ENCODE data around the gene CASP10. TPM values are rescaled to one million over a fixed set of nuclear protein-coding genes. Genes with fewer than 3 reads are reported as not detected.

The CASP10 gene
- total and polyA plus RNA-seq, 2 donors, result 7.7 to 12.2 TPM

DNA sequence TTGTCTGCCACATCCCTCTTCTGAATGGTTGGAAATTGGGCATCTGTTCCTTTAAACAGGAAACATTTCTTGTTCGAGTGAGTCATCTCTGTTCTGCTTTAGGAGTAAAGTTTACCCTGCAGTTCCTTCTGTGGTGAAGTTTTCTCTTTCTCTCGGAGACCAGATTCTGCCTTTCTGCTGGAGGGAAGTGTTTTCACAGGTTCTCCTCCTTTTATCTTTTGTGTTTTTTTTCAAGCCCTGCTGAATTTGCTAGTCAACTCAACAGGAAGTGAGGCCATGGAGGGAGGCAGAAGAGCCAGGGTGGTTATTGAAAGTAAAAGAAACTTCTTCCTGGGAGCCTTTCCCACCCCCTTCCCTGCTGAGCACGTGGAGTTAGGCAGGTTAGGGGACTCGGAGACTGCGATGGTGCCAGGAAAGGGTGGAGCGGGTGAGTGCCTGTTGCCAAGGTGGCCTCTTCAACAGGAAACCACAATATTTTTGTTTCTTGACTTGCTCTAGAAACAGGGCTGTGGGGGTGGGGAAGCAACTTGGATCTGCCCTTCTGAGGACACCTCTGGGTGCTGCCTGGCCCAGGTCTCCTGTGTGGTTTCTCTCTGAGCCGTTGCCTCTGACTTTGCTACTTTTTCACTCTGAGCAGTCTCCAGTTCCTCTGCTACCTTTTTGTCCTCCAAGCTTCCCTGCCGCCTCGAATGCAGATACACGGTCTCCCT is 75.2 kb downstream of the CASP10 start:
- peak; percentile 81 to 98 (median 93) for DNase-seq (ENCODE audit: low read depth in 6 of 9, low spot score in 9 of 9)
- peak overlapping the region; percentile 53 to 58 for H3K4me3 ChIP-seq (ENCODE audit: low read length in 2 of 2)
- H3K27me3 ChIP-seq (ENCODE audit: control insufficient read depth in 2 of 2, insufficient read depth in 1 of 2, low read length in 1 of 2), result no peaks in the 10 kb centered on the region
- peak overlapping the region; percentile 98 to 99 for H3K27ac ChIP-seq (ENCODE audit: low read depth in 1 of 2, low read length in 1 of 2)
- WGBS, result under 1% methylated on average over 10 of the region's 10 CpGs
- peaks cover 58 to 83% of the 10 kb centered on the region in 2 donors for H3K4me1 ChIP-seq (ENCODE audit: control insufficient read depth in 2 of 2, insufficient read depth in 2 of 2, low read length in 2 of 2)
- no peaks in the 10 kb centered on the region for H3K36me3 ChIP-seq (ENCODE audit: control insufficient read depth in 2 of 2, insufficient read depth in 2 of 2, low read length in 1 of 2)
- peaks cover 0 to 2% of the 10 kb centered on the region in 2 donors for H3K9me3 ChIP-seq (ENCODE audit: control insufficient read depth in 2 of 2, insufficient read depth in 1 of 2, low read length in 1 of 2)

GRCh38 chr2:201258666-201259615 is 76.0 kb downstream of the CASP10 start:
- Histone ChIP-seq H3K36me3 (ENCODE audit: control insufficient read depth in 2 of 2, insufficient read depth in 2 of 2, low read length in 1 of 2) (no peaks in the 10 kb centered on the region), H3K4me3 (ENCODE audit: low read length in 2 of 2) (peak overlapping the region; percentile 53 to 58), H3K27ac (ENCODE audit: low read depth in 1 of 2, low read length in 1 of 2) (peak overlapping the region; percentile 98 to 99), H3K4me1 (ENCODE audit: control insufficient read depth in 2 of 2, insufficient read depth in 2 of 2, low read length in 2 of 2) (peaks cover 54 to 75% of the 10 kb centered on the region in 2 donors), H3K27me3 (ENCODE audit: control insufficient read depth in 2 of 2, insufficient read depth in 1 of 2, low read length in 1 of 2) (no peaks in the 10 kb centered on the region), H3K9me3 (ENCODE audit: control insufficient read depth in 2 of 2, insufficient read depth in 1 of 2, low read length in 1 of 2) (no peaks in the 10 kb centered on the region)
- WGBS, result 30% methylated on average over 15 of the region's 15 CpGs
- no peak for DNase-seq (ENCODE audit: low read depth in 6 of 9, low spot score in 9 of 9)

DNA sequence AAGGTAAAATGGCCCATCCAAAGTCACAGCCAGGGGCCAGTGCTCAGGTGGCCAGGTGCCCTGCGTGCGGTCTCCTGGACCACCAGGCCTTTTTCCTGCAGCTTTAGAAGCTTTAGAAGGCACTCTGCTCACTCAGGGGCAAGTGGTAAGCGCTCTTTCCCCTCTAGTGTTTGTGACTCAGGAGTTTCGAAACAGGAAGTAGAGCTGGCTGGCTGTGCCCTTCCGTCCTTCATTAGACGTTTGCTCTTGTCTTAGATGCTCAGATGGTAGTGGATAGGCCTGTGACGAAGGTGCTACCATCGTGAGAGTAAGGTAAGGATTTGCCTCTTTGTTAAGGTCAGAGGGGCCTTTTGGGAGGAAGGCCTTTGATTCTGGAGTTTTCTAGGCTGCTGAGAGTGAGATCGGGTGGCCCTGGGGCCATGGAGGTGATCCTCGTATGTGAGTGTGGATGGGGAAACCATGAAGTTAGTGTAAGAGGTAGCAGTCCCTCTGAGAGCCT is 77.4 kb downstream of the CASP10 start, which contains the start of gene CASP8:
Gene CASP8, plus strand, starts transcription at position 235 of the 499 bp plus-strand sequence. CDS start 5,951 bp downstream, outside the sequence.
- peaks cover 46 to 71% of the 10 kb centered on the region in 2 donors for H3K4me1 ChIP-seq (ENCODE audit: control insufficient read depth in 2 of 2, insufficient read depth in 2 of 2, low read length in 2 of 2)
- peak within 1 kb of the TSS; percentile 58 to 66 for H3K4me3 ChIP-seq (ENCODE audit: low read length in 2 of 2)
- peak within 1 kb of the TSS; percentile 85 to 98 for H3K27ac ChIP-seq (ENCODE audit: low read depth in 1 of 2, low read length in 1 of 2)
- WGBS, result 7% methylated on average over 10 of the region's 10 CpGs
- H3K36me3 ChIP-seq (ENCODE audit: control insufficient read depth in 2 of 2, insufficient read depth in 2 of 2, low read length in 1 of 2), result peaks cover 0 to 2% of the 10 kb centered on the region in 2 donors
- DNase-seq (ENCODE audit: low read depth in 6 of 9, low spot score in 9 of 9), result peak in 5 of 9 donors; percentile 66 to 89 (median 72)
- no peaks in the 10 kb centered on the region for H3K27me3 ChIP-seq (ENCODE audit: control insufficient read depth in 2 of 2, insufficient read depth in 1 of 2, low read length in 1 of 2)
- no peaks in the 10 kb centered on the region for H3K9me3 ChIP-seq (ENCODE audit: control insufficient read depth in 2 of 2, insufficient read depth in 1 of 2, low read length in 1 of 2)

DNA sequence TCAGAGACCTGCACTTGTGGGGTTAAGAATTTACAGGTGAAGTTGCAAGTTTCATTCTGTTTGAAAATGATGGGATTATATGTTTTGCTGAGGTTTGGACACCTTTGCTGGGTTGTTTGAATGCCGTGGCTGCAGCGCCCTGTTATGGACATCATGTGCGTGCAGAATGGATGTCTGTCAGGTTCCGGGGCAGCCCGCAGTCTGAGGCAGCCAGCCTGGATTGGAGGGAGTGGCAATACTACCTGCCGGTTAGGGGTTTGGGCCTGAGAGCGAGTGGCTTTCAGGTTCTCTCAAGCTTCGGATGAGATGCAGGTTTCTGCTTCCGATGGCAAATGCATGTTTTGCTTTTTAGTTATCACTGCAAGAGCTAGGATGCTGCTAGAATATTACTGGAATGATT is 78.5 kb downstream of the CASP10 start:
- Histone ChIP-seq H3K27me3 (ENCODE audit: control insufficient read depth in 2 of 2, insufficient read depth in 1 of 2, low read length in 1 of 2) (no peaks in the 10 kb centered on the region), H3K9me3 (ENCODE audit: control insufficient read depth in 2 of 2, insufficient read depth in 1 of 2, low read length in 1 of 2) (no peaks in the 10 kb centered on the region), H3K36me3 (ENCODE audit: control insufficient read depth in 2 of 2, insufficient read depth in 2 of 2, low read length in 1 of 2) (peaks cover 0 to 8% of the 10 kb centered on the region in 2 donors), H3K4me3 (ENCODE audit: low read length in 2 of 2) (peak overlapping the region; percentile 58 to 66), H3K4me1 (ENCODE audit: control insufficient read depth in 2 of 2, insufficient read depth in 2 of 2, low read length in 2 of 2) (peaks cover 36 to 62% of the 10 kb centered on the region in 2 donors), H3K27ac (ENCODE audit: low read depth in 1 of 2, low read length in 1 of 2) (peak overlapping the region; percentile 72 to 77)
- 19% methylated on average over 9 of the region's 9 CpGs for WGBS
- no peak for DNase-seq (ENCODE audit: low read depth in 6 of 9, low spot score in 9 of 9)

DNA sequence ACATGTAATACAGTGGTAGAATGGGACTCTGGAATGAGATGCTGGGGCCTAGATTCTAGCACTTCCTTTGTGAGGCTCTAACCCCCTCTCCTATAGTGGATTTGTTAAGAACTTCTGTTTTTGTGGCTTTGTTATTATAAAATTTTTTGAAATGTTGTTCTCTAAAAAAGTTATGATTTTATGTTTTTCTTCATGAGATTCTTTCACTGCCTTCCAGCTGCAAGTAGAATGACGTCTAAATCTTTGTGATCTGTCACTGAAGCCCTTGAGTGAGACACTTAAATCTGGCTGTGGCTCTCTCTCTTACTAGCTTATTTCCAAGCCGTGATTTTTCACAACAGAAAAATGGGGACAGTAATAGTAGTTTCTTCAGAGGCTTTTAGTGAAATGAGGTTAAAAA is 79.0 kb downstream of the CASP10 start:
- Histone ChIP-seq H3K27me3 (ENCODE audit: control insufficient read depth in 2 of 2, insufficient read depth in 1 of 2, low read length in 1 of 2) (no peaks in the 10 kb centered on the region), H3K4me3 (ENCODE audit: low read length in 2 of 2) (peak overlapping the region; percentile 58 to 66), H3K4me1 (ENCODE audit: control insufficient read depth in 2 of 2, insufficient read depth in 2 of 2, low read length in 2 of 2) (peaks cover 32 to 62% of the 10 kb centered on the region in 2 donors), H3K36me3 (ENCODE audit: control insufficient read depth in 2 of 2, insufficient read depth in 2 of 2, low read length in 1 of 2) (peaks cover 4 to 13% of the 10 kb centered on the region in 2 donors), H3K9me3 (ENCODE audit: control insufficient read depth in 2 of 2, insufficient read depth in 1 of 2, low read length in 1 of 2) (no peaks in the 10 kb centered on the region), H3K27ac (ENCODE audit: low read depth in 1 of 2, low read length in 1 of 2) (peak overlapping the region; percentile 72 to 77)
- 22% methylated on average over 2 of the region's 2 CpGs for WGBS
- DNase-seq (ENCODE audit: low read depth in 6 of 9, low spot score in 9 of 9), result peak in 1 of 9 donors; percentile 67

DNA sequence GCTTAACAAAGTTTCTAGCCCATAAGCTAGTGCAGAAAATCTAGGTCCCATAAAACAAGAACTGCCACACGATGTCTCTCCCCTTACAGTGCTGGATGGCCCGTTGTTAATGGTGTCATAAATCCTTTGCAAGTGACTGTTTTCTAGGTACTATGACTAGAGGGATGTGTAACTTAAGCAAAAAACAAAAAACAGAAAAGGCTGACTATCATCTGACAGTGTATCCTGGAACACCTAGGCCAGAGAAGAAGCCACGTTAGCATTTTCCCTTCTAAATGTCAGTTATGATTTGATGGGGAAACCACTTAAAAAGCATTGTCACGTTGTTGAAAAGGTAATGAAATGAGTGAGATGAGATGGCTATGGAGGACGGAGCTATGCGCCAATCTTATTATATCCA is 79.8 kb downstream of the CASP10 start:
- peaks cover 24 to 54% of the 10 kb centered on the region in 2 donors for H3K4me1 ChIP-seq (ENCODE audit: control insufficient read depth in 2 of 2, insufficient read depth in 2 of 2, low read length in 2 of 2)
- H3K36me3 ChIP-seq (ENCODE audit: control insufficient read depth in 2 of 2, insufficient read depth in 2 of 2, low read length in 1 of 2), result peaks cover 10 to 20% of the 10 kb centered on the region in 2 donors
- no peaks in the 10 kb centered on the region for H3K27me3 ChIP-seq (ENCODE audit: control insufficient read depth in 2 of 2, insufficient read depth in 1 of 2, low read length in 1 of 2)
- DNase-seq (ENCODE audit: low read depth in 6 of 9, low spot score in 9 of 9), result peak in 1 of 9 donors; percentile 62
- peak overlapping the region; percentile 19 to 34 for H3K4me3 ChIP-seq (ENCODE audit: low read length in 2 of 2)
- peak overlapping the region in 1 of 2 donors; percentile 66 for H3K27ac ChIP-seq (ENCODE audit: low read depth in 1 of 2, low read length in 1 of 2)
- no peaks in the 10 kb centered on the region for H3K9me3 ChIP-seq (ENCODE audit: control insufficient read depth in 2 of 2, insufficient read depth in 1 of 2, low read length in 1 of 2)
- WGBS, result 27% methylated on average over 6 of the region's 6 CpGs

DNA sequence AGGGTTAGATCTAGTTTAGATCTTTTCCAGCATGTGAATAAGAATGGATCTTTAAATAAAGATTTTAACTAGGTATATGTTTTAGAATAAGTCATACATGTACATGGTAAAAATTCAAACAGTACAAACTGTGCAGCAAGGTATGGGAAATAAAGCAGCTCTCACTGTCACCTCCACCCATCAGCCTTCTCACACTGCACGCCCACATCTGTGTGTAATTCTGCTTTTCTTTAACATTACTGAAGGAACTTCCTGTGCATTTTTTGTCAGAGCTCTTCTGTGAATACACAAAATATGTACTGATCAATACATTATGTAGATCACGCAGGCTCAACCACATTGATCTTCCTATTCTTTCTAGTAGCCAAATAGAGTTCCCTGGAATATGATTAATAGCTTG is 80.8 kb downstream of the CASP10 start:
- Histone ChIP-seq H3K4me1 (ENCODE audit: control insufficient read depth in 2 of 2, insufficient read depth in 2 of 2, low read length in 2 of 2) (peaks cover 22 to 43% of the 10 kb centered on the region in 2 donors), H3K27me3 (ENCODE audit: control insufficient read depth in 2 of 2, insufficient read depth in 1 of 2, low read length in 1 of 2) (no peaks in the 10 kb centered on the region), H3K36me3 (ENCODE audit: control insufficient read depth in 2 of 2, insufficient read depth in 2 of 2, low read length in 1 of 2) (peaks cover 18 to 23% of the 10 kb centered on the region in 2 donors), H3K4me3 (ENCODE audit: low read length in 2 of 2) (peak overlapping the region; percentile 2 to 5), H3K27ac (ENCODE audit: low read depth in 1 of 2, low read length in 1 of 2) (peak overlapping the region in 1 of 2 donors; percentile 22), H3K9me3 (ENCODE audit: control insufficient read depth in 2 of 2, insufficient read depth in 1 of 2, low read length in 1 of 2) (no peaks in the 10 kb centered on the region)
- 41% methylated on average over 2 of the region's 2 CpGs for WGBS
- DNase-seq (ENCODE audit: low read depth in 6 of 9, low spot score in 9 of 9), result peak in 2 of 9 donors; percentile 35 to 66

- Histone ChIP-seq H3K36me3 (ENCODE audit: control insufficient read depth in 2 of 2, insufficient read depth in 2 of 2, low read length in 1 of 2) (peaks cover 25 to 31% of the 10 kb centered on the region in 2 donors), H3K4me3 (ENCODE audit: low read length in 2 of 2) (no peak overlapping the region), H3K27ac (ENCODE audit: low read depth in 1 of 2, low read length in 1 of 2) (no peak overlapping the region), H3K9me3 (ENCODE audit: control insufficient read depth in 2 of 2, insufficient read depth in 1 of 2, low read length in 1 of 2) (no peaks in the 10 kb centered on the region), H3K4me1 (ENCODE audit: control insufficient read depth in 2 of 2, insufficient read depth in 2 of 2, low read length in 2 of 2) (peaks cover 16 to 36% of the 10 kb centered on the region in 2 donors), H3K27me3 (ENCODE audit: control insufficient read depth in 2 of 2, insufficient read depth in 1 of 2, low read length in 1 of 2) (no peaks in the 10 kb centered on the region)
- no peak for DNase-seq (ENCODE audit: low read depth in 6 of 9, low spot score in 9 of 9)
- WGBS, result 64% methylated on average over 7 of the region's 7 CpGs
These were observed 81.7 kb downstream of the CASP10 start for GRCh38 chr2:201264472-201265173.

Measured in thymus (tissue), 11 donors.